Neural progenitor cell (in vitro differentiated cells): Measurements from ENCODE around the gene MDN1.

Source experiments
- CTCF ChIP-seq: fragments of 200-600 bp; sonication (generic); IDR thresholded peaks from 2 replicates; pipeline ENCODE4 v1.5.1; 2017; ENCODE audit warnings: antibody characterized with exemption, mild to moderate bottlenecking
- EZH2 ChIP-seq: fragments of 200-600 bp; sonication (generic); IDR thresholded peaks from 2 replicates; pipeline ENCODE4 v1.6.1; 2017; ENCODE audit warnings: antibody characterized with exemption, mild to moderate bottlenecking, moderate library complexity
- EZH2phosphoT487 ChIP-seq: fragments of 200-600 bp; sonication (generic); IDR thresholded peaks from 2 replicates; pipeline ENCODE4 v1.6.1; 2017; ENCODE audit warnings: antibody characterized with exemption

- TF ChIP-seq CTCF = no peak
- TF ChIP-seq EZH2 = no peak
- TF ChIP-seq EZH2phosphoT487 = no peak
These were observed 60.8 kb downstream of the MDN1 start for GRCh38 chr6:89758830-89759229.
